ENCODE results near the gene DENND11.

- TF ChIP-seq EZH2 (IDR thresholded peaks at IDR 0.05; ENCODE audit: borderline replicate concordance, insufficient read depth, low read depth, low read length, poor library complexity, severe bottlenecking) (no peak), CTCF (IDR thresholded peaks at IDR 0.05) (no peak)
These were observed 2.8 kb upstream of the DENND11 start for GRCh38 chr7:141704741-141705140.
